ENCODE data around the gene NCOA3.

NCOA3 gene

GRCh38 chr20:47535088-47535487 is 33.4 kb downstream of the NCOA3 start:
- no peak overlapping the region for H3K27ac ChIP-seq (ENCODE audit: insufficient read depth, low read length, poor library complexity, severe bottlenecking)
- no peaks in the 10 kb centered on the region for H3K27me3 ChIP-seq (replicated peaks; ENCODE audit: control insufficient read depth, insufficient read depth, low read length, poor library complexity, severe bottlenecking)
- H3K36me3 ChIP-seq (ENCODE audit: control insufficient read depth, insufficient read depth, low read length), result no peaks in the 10 kb centered on the region
- H3K9me3 ChIP-seq (ENCODE audit: control insufficient read depth, low read length), result no peaks in the 10 kb centered on the region
- H3K4me3 ChIP-seq (ENCODE audit: insufficient read depth, low read depth, low read length, poor library complexity, severe bottlenecking), result no peak overlapping the region
- DNase-seq, result no peak
- H3K4me1 ChIP-seq (ENCODE audit: control insufficient read depth, insufficient read depth, low read length, poor library complexity, severe bottlenecking), result no peaks in the 10 kb centered on the region

GRCh38 chr20:47535994-47536393 is 34.3 kb downstream of the NCOA3 start:
- no peaks in the 10 kb centered on the region for H3K36me3 ChIP-seq (ENCODE audit: control insufficient read depth, insufficient read depth, low read length)
- no peaks in the 10 kb centered on the region for H3K9me3 ChIP-seq (ENCODE audit: control insufficient read depth, low read length)
- no peak overlapping the region for H3K4me3 ChIP-seq (ENCODE audit: insufficient read depth, low read depth, low read length, poor library complexity, severe bottlenecking)
- H3K27ac ChIP-seq (ENCODE audit: insufficient read depth, low read length, poor library complexity, severe bottlenecking), result no peak overlapping the region
- no peaks in the 10 kb centered on the region for H3K27me3 ChIP-seq (replicated peaks; ENCODE audit: control insufficient read depth, insufficient read depth, low read length, poor library complexity, severe bottlenecking)
- no peaks in the 10 kb centered on the region for H3K4me1 ChIP-seq (ENCODE audit: control insufficient read depth, insufficient read depth, low read length, poor library complexity, severe bottlenecking)
- no peak for DNase-seq

GRCh38 chr20:47540443-47541354 is 39.0 kb downstream of the NCOA3 start:
- Histone ChIP-seq H3K36me3 (ENCODE audit: control insufficient read depth, insufficient read depth, low read length) (no peaks in the 10 kb centered on the region), H3K4me3 (ENCODE audit: insufficient read depth, low read depth, low read length, poor library complexity, severe bottlenecking) (no peak overlapping the region), H3K9me3 (ENCODE audit: control insufficient read depth, low read length) (no peaks in the 10 kb centered on the region), H3K27me3 (replicated peaks; ENCODE audit: control insufficient read depth, insufficient read depth, low read length, poor library complexity, severe bottlenecking) (no peaks in the 10 kb centered on the region), H3K27ac (ENCODE audit: insufficient read depth, low read length, poor library complexity, severe bottlenecking) (no peak overlapping the region), H3K4me1 (ENCODE audit: control insufficient read depth, insufficient read depth, low read length, poor library complexity, severe bottlenecking) (no peaks in the 10 kb centered on the region)
- DNase-seq, result no peak

DNA sequence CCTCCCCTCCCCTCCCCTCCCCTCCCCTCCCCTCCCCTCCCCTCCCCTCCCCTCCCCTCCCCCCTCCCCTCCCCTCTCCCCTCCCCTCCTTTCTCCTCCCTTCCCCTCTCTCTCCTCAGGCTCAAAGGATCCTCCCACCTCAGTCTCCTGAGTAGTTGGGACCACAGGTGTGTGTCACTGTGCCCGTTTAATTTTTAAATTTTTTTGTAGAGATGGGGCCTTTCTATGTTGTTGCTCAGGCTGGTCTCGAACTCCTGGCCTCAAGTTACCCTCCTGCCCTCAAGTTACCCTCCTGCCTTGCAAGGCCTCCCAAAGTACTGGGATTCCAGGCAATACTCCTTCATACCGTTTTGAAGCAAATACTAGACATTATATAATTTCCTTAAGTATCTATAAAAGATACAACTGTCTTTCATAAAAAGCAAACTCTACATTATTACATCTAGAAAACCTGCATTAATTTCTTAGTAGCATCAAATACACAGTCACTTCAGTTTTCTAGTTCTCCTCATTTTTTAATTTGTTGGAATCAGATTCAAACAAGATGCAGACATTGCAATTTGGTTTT is 39.8 kb downstream of the NCOA3 start:
- no peaks in the 10 kb centered on the region for H3K36me3 ChIP-seq (ENCODE audit: control insufficient read depth, insufficient read depth, low read length)
- H3K27me3 ChIP-seq (replicated peaks; ENCODE audit: control insufficient read depth, insufficient read depth, low read length, poor library complexity, severe bottlenecking), result no peaks in the 10 kb centered on the region
- no peaks in the 10 kb centered on the region for H3K4me1 ChIP-seq (ENCODE audit: control insufficient read depth, insufficient read depth, low read length, poor library complexity, severe bottlenecking)
- no peak overlapping the region for H3K27ac ChIP-seq (ENCODE audit: insufficient read depth, low read length, poor library complexity, severe bottlenecking)
- no peaks in the 10 kb centered on the region for H3K9me3 ChIP-seq (ENCODE audit: control insufficient read depth, low read length)
- no peak for DNase-seq
- H3K4me3 ChIP-seq (ENCODE audit: insufficient read depth, low read depth, low read length, poor library complexity, severe bottlenecking), result no peak overlapping the region

DNA sequence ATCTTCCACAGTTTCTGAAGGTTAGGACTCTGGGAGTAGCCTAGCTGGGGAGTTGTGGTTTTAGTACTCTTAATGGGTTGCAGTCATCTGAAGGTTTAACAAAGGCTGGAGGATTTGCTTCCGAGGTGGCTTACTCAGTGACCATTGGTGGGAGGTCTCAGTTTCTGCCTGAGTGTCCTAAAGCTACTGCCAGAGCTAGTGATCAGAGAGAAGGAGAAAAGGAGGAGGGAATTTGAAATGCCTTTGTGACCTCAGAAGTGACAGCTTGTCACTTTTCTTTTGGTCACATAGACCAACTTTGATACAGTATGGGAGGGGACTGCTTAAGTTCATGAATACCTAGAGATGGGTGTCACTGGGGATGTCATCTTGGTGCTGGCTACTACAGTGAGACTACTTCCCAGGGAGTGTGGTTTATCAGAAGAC is 41.3 kb downstream of the NCOA3 start:
- Histone ChIP-seq H3K4me1 (ENCODE audit: control insufficient read depth, insufficient read depth, low read length, poor library complexity, severe bottlenecking) (no peaks in the 10 kb centered on the region), H3K36me3 (ENCODE audit: control insufficient read depth, insufficient read depth, low read length) (no peaks in the 10 kb centered on the region)

DNA sequence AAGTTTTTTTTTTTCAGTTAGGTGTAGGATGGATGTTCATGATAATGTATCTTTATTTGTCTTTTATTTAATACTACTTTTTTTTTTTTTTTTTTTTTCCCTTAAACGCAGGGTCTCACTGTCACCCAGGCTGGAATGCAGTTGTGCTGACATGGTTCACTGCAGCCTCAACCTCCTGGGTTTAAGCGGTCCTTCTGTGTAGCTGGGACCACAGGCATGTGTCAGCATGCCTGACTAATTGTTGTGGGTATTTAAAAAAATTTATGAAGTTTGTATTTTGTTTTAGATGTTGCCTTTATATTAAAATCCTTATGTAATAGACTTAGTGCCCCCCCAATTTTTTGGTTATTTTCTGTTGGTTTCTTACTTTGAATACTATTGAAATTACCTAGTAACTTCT is 42.6 kb downstream of the NCOA3 start:
- Histone ChIP-seq H3K4me1 (ENCODE audit: control insufficient read depth, insufficient read depth, low read length, poor library complexity, severe bottlenecking) (no peaks in the 10 kb centered on the region), H3K4me3 (ENCODE audit: insufficient read depth, low read depth, low read length, poor library complexity, severe bottlenecking) (no peak overlapping the region), H3K27ac (ENCODE audit: insufficient read depth, low read length, poor library complexity, severe bottlenecking) (no peak overlapping the region), H3K36me3 (ENCODE audit: control insufficient read depth, insufficient read depth, low read length) (no peaks in the 10 kb centered on the region), H3K27me3 (replicated peaks; ENCODE audit: control insufficient read depth, insufficient read depth, low read length, poor library complexity, severe bottlenecking) (no peaks in the 10 kb centered on the region), H3K9me3 (ENCODE audit: control insufficient read depth, low read length) (no peaks in the 10 kb centered on the region)
- DNase-seq, result no peak

More for the DNA sequence above, 41.3 kb downstream of the NCOA3 start:
- Histone ChIP-seq H3K27me3 (replicated peaks; ENCODE audit: control insufficient read depth, insufficient read depth, low read length, poor library complexity, severe bottlenecking) (no peaks in the 10 kb centered on the region), H3K9me3 (ENCODE audit: control insufficient read depth, low read length) (no peaks in the 10 kb centered on the region), H3K4me3 (ENCODE audit: insufficient read depth, low read depth, low read length, poor library complexity, severe bottlenecking) (no peak overlapping the region), H3K27ac (ENCODE audit: insufficient read depth, low read length, poor library complexity, severe bottlenecking) (no peak overlapping the region)
- no peak for DNase-seq

GRCh38 chr20:47544852-47545251 is 43.2 kb downstream of the NCOA3 start:
- H3K27ac ChIP-seq (ENCODE audit: insufficient read depth, low read length, poor library complexity, severe bottlenecking), result no peak overlapping the region
- no peaks in the 10 kb centered on the region for H3K9me3 ChIP-seq (ENCODE audit: control insufficient read depth, low read length)
- H3K4me3 ChIP-seq (ENCODE audit: insufficient read depth, low read depth, low read length, poor library complexity, severe bottlenecking), result no peak overlapping the region
- DNase-seq, result no peak
- H3K4me1 ChIP-seq (ENCODE audit: control insufficient read depth, insufficient read depth, low read length, poor library complexity, severe bottlenecking), result no peaks in the 10 kb centered on the region
- H3K27me3 ChIP-seq (replicated peaks; ENCODE audit: control insufficient read depth, insufficient read depth, low read length, poor library complexity, severe bottlenecking), result no peaks in the 10 kb centered on the region
- no peaks in the 10 kb centered on the region for H3K36me3 ChIP-seq (ENCODE audit: control insufficient read depth, insufficient read depth, low read length)

DNA sequence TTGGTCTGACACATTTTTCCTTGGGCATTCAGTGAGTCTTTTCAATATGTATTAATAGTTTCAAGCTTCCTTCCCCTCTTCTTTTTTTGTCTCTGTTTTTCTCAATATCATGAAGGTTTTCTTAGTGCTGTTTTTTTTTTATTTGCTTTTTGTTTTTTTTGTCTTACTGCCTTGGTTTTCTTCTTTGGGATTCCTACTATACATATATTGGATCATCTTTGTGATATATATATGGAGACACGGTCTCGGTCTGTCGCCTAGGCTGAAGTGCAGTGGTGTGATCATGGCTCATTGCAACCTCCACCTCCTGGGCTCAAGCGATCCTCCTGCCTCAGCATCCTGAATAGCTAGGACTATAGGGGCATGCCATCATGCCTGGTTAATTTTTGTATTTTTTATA is 43.8 kb downstream of the NCOA3 start:
- no peaks in the 10 kb centered on the region for H3K27me3 ChIP-seq (replicated peaks; ENCODE audit: control insufficient read depth, insufficient read depth, low read length, poor library complexity, severe bottlenecking)
- H3K27ac ChIP-seq (ENCODE audit: insufficient read depth, low read length, poor library complexity, severe bottlenecking), result no peak overlapping the region
- H3K9me3 ChIP-seq (ENCODE audit: control insufficient read depth, low read length), result no peaks in the 10 kb centered on the region
- H3K4me1 ChIP-seq (ENCODE audit: control insufficient read depth, insufficient read depth, low read length, poor library complexity, severe bottlenecking), result no peaks in the 10 kb centered on the region
- no peaks in the 10 kb centered on the region for H3K36me3 ChIP-seq (ENCODE audit: control insufficient read depth, insufficient read depth, low read length)
- no peak overlapping the region for H3K4me3 ChIP-seq (ENCODE audit: insufficient read depth, low read depth, low read length, poor library complexity, severe bottlenecking)
- DNase-seq, result no peak

DNA sequence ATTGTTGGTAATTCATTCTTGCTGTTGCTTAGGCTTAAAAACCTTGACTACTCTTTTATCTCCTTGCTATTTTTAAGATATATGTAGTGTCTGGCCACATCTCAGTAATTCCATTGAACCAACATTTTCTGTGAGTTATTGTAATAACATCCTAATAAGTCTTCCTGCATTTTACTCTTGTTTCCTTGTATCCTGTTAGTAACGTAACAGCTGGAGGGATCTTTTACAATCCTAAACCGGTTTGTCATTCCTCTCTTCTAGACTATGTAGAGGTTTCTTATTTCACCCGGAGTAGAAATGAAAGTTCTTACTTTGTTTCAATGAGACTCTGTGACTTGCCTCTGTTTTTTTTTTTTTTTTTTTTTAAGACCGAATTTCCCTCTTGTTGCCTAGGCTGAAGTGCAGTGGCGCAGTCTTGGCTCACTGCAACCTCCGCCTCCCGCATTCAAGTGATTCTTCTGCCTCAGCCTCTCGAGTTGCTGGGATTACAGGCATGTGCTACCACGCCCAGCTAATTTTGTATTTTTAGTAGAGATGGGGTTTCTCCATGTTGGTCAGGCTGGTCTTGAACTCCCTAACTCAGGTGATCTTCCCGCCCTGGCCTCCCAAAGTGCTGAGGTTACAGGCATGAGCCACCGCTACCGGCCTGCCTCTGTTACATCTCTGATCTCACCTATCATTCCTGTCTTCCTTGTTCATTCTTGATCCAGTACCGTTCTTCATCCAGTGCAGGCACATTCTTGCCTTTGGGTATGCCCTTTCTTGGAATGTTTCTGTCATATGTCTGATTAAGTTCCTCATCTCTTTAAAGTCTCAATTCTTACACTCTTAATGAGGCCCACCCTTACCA is 44.7 kb downstream of the NCOA3 start:
- H3K4me1 ChIP-seq (ENCODE audit: control insufficient read depth, insufficient read depth, low read length, poor library complexity, severe bottlenecking), result no peaks in the 10 kb centered on the region
- H3K36me3 ChIP-seq (ENCODE audit: control insufficient read depth, insufficient read depth, low read length), result no peaks in the 10 kb centered on the region
- no peak overlapping the region for H3K4me3 ChIP-seq (ENCODE audit: insufficient read depth, low read depth, low read length, poor library complexity, severe bottlenecking)
- H3K27me3 ChIP-seq (replicated peaks; ENCODE audit: control insufficient read depth, insufficient read depth, low read length, poor library complexity, severe bottlenecking), result no peaks in the 10 kb centered on the region
- no peaks in the 10 kb centered on the region for H3K9me3 ChIP-seq (ENCODE audit: control insufficient read depth, low read length)
- H3K27ac ChIP-seq (ENCODE audit: insufficient read depth, low read length, poor library complexity, severe bottlenecking), result no peak overlapping the region
- no peak for DNase-seq

DNA sequence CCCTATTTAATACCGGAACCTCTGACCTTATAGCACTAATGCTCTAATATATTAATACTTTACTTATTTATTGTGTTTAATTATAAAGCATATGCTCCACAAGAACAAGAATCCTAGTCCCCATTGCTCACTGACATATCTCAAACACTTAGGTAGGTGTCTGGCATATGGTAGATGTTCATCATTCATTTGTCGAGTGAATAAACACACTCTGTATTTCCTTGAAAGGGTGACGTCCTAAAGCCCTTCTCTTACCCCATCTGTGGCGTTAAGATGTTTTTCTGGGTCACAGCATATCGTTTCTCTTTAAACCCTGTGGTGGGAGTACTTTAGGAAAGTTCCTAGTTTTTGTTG is 45.3 kb downstream of the NCOA3 start:
- DNase-seq, result no peak
- Histone ChIP-seq H3K9me3 (ENCODE audit: control insufficient read depth, low read length) (no peaks in the 10 kb centered on the region), H3K27ac (ENCODE audit: insufficient read depth, low read length, poor library complexity, severe bottlenecking) (no peak overlapping the region), H3K4me3 (ENCODE audit: insufficient read depth, low read depth, low read length, poor library complexity, severe bottlenecking) (no peak overlapping the region), H3K4me1 (ENCODE audit: control insufficient read depth, insufficient read depth, low read length, poor library complexity, severe bottlenecking) (no peaks in the 10 kb centered on the region), H3K36me3 (ENCODE audit: control insufficient read depth, insufficient read depth, low read length) (no peaks in the 10 kb centered on the region), H3K27me3 (replicated peaks; ENCODE audit: control insufficient read depth, insufficient read depth, low read length, poor library complexity, severe bottlenecking) (no peaks in the 10 kb centered on the region)
